OCI-LY3 (cell line): ENCODE data around the gene TMEM209.

Source experiments
- H2AFZ ChIP-seq: fragments of 200-600, 300-600 bp; shearing (Covaris generic); 2 replicates; pipeline ENCODE4 v1.6.0; 2014; ENCODE audit warnings: antibody characterized with exemption, low read depth, low read length
- H3K27ac ChIP-seq: fragments of 200-600, 300-600 bp; sonication (generic); 2 replicates; pipeline ENCODE4 v1.5.1; 2014; ENCODE audit warnings: mild to moderate bottlenecking, low read length, moderate library complexity, mixed read lengths
- H3K27me3 ChIP-seq: fragments of 200-600, 300-600 bp; sonication (generic); 2 replicates; pipeline ENCODE4 v1.6.1; 2014; ENCODE audit warnings: low read depth, low read length, mixed read lengths
- H3K36me3 ChIP-seq: fragments of 200-600, 300-600 bp; sonication (generic); replicated peaks from 2 replicates; pipeline ENCODE3; 2014; ENCODE audit warnings: low read depth, low read length, mixed read lengths
- H3K4me1 ChIP-seq: fragments of 300-600, 200-600 bp; sonication (generic); 2 replicates; pipeline ENCODE4 v1.6.1; 2014; ENCODE audit warnings: low read length, mixed read lengths
- H3K4me2 ChIP-seq: fragments of 200-600, 300-600 bp; sonication (generic); 2 replicates; pipeline ENCODE4 v1.6.1; 2014; ENCODE audit warnings: low read length, mixed read lengths
- H3K4me3 ChIP-seq: fragments of 300-600, 200-600 bp; sonication (generic); 2 replicates; pipeline ENCODE4 v1.5.1; 2014; ENCODE audit warnings: antibody characterized with exemption, mild to moderate bottlenecking, low read length, moderate library complexity
- H3K79me2 ChIP-seq: fragments of 300-600, 200-600 bp; shearing (Covaris generic); 2 replicates; pipeline ENCODE4 v1.6.1; 2014; ENCODE audit warnings: mild to moderate bottlenecking, low read length, mixed read lengths
- H3K9ac ChIP-seq: fragments of 300-600, 200-600 bp; shearing (Covaris generic); 2 replicates; pipeline ENCODE4 v1.6.0; 2014; ENCODE audit warnings: mild to moderate bottlenecking, low read length, moderate library complexity
- H3K9me3 ChIP-seq: fragments of 200-600, 300-600 bp; shearing (Covaris generic); 2 replicates; pipeline ENCODE4 v1.6.1; 2014; ENCODE audit warnings: low read length, mixed read lengths; ENCODE audit not compliant: insufficient read depth
- H4K20me1 ChIP-seq: fragments of 200-600, 300-600 bp; sonication (generic); 2 replicates; pipeline ENCODE4 v1.6.1; 2016; ENCODE audit warnings: low read length, mixed read lengths; ENCODE audit not compliant: insufficient read depth
- CTCF ChIP-seq: fragments of 200-600, 300-600 bp; sonication (generic); IDR thresholded peaks from 2 replicates; pipeline ENCODE4 v1.5.1; 2014; ENCODE audit warnings: antibody characterized with exemption, low read length, low read depth
- EZH2phosphoT487 ChIP-seq: fragments of 200-600 bp; shearing (Covaris generic); IDR thresholded peaks from 2 replicates; pipeline ENCODE4 v1.6.1; 2018; ENCODE audit warnings: antibody characterized with exemption, mixed run types, low read depth

TMEM209 gene

DNA sequence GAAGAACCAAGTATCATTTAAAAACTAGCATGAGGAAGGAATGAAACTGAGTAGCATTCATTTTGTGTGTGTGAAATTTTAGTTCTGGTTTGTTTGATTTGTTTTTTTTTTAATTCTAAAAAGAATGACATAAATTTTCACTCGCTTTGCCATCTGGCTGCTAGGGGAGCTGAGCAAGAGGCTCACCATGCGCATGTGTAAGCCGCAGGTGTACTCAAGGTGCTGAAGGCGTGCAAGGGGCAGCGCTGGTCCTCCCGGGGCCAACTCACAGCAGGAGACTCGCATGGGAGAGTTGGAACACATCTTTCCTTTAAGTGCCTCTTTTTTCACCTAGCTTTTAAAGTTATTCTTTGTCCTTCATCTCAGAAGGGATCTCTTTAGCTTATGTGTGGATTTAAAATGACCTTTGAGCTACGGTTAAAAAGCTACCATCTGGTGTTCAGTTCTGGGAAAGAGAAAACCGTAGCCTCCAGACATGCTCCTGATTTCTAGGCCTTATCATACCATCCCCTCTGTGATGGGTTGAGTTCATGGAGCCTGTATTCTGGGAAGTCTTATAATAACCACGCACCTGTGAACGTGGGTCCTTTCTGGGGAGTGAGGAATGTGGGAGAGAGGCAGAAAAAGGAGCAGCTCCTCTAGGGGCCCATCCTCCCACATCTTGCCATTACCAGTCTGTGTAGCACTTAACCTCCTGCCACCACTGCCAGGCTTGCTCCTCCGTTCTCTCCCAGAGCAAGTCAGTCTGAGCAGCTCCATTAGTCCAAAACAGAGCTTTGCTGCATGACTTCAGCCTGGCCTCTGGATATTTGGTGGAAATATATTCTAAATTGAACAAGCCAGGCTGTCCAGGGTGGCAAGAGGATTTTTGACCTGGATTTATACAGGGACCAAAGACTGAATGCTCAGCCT, 73.0 kb downstream of the TMEM209 start:
- no peak for TF ChIP-seq EZH2phosphoT487
- TF ChIP-seq CTCF = no peak
- Histone ChIP-seq H3K27ac (no peak overlapping the region), H4K20me1 (no peaks in the 10 kb centered on the region), H3K27me3 (no peaks in the 10 kb centered on the region), H3K9me3 (no peaks in the 10 kb centered on the region), H3K4me1 (no peaks in the 10 kb centered on the region), H3K79me2 (no peaks in the 10 kb centered on the region), H3K36me3 (peaks cover 37% of the 10 kb centered on the region), H2AFZ (no peak overlapping the region), H3K4me2 (no peak overlapping the region), H3K9ac (no peak overlapping the region), H3K4me3 (no peak overlapping the region)

GRCh38 chr7:130131191-130131834, 73.9 kb downstream of the TMEM209 start:
- Histone ChIP-seq H3K27ac (no peak overlapping the region), H3K4me2 (no peak overlapping the region), H3K36me3 (peaks cover 32% of the 10 kb centered on the region), H4K20me1 (no peaks in the 10 kb centered on the region), H3K4me3 (no peak overlapping the region), H3K9me3 (no peaks in the 10 kb centered on the region), H2AFZ (no peak overlapping the region), H3K9ac (no peak overlapping the region), H3K27me3 (no peaks in the 10 kb centered on the region), H3K4me1 (no peaks in the 10 kb centered on the region), H3K79me2 (no peaks in the 10 kb centered on the region)
- no peak for TF ChIP-seq EZH2phosphoT487
- no peak for TF ChIP-seq CTCF

DNA sequence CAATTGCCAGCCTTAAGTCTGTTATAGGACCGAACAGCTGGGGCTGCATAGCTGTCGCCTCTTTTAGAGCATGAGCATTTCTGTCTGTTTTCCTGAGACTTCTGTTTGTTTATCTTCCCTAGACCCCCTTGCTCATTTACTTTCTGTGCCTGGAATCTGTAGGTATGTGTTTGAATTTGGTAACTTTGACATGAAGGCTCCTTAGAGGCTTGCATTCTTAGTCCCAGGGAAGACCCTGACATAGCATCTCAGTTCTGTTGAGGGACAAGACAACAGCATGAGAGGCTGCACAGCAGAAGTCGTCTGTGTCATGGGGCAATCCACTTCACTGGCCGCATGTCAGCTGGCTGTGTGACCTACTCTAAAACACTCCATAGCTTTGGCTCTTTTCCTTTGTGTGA, 76.2 kb downstream of the TMEM209 start:
- no peak overlapping the region for H3K4me2 ChIP-seq
- peaks cover 28% of the 10 kb centered on the region for H3K36me3 ChIP-seq
- H3K27me3 ChIP-seq = no peaks in the 10 kb centered on the region
- no peak overlapping the region for H3K27ac ChIP-seq
- no peaks in the 10 kb centered on the region for H3K9me3 ChIP-seq
- no peak overlapping the region for H2AFZ ChIP-seq
- no peak overlapping the region for H3K4me3 ChIP-seq
- TF ChIP-seq EZH2phosphoT487 = no peak
- TF ChIP-seq CTCF = no peak
- no peak overlapping the region for H3K9ac ChIP-seq
- H3K79me2 ChIP-seq = no peaks in the 10 kb centered on the region
- no peaks in the 10 kb centered on the region for H4K20me1 ChIP-seq
- H3K4me1 ChIP-seq = no peaks in the 10 kb centered on the region

DNA sequence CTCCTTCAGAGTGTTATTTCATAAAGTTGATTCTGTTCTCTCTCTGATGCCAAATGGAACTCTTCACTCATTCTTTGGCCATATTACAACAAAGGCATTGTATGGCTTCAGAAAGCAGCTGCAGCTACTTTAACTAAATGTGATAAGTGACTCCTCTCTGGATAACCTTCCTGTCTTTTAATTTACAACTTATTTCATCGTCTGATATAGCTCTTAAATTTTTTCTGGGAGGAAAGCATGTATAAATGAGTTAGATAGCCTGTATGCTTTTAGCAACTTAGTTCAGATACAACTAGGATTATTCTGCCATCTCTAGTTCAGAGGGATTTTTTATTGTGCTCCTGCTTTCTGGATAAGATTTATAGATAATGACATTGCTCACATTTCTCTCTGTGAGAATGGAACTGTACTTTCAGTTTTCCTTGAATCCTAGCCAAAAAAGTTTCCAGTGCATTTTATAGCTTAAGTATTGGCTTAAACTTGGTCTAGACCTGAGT, 77.3 kb downstream of the TMEM209 start:
- Histone ChIP-seq H3K4me1 (no peaks in the 10 kb centered on the region), H3K27ac (no peak overlapping the region), H3K9me3 (no peaks in the 10 kb centered on the region)

More for the DNA sequence above, 77.3 kb downstream of the TMEM209 start:
- no peak overlapping the region for H3K4me3 ChIP-seq
- no peaks in the 10 kb centered on the region for H3K79me2 ChIP-seq
- no peak for TF ChIP-seq CTCF
- H3K4me2 ChIP-seq = no peak overlapping the region
- no peaks in the 10 kb centered on the region for H3K27me3 ChIP-seq
- no peaks in the 10 kb centered on the region for H4K20me1 ChIP-seq
- peaks cover 28% of the 10 kb centered on the region for H3K36me3 ChIP-seq
- no peak overlapping the region for H2AFZ ChIP-seq
- no peak overlapping the region for H3K9ac ChIP-seq
